Uterus (tissue), 2 donors: ENCODE measurements around the gene AUP1.
A peak's percentile ranks its signal among the peaks of the same experiment; 100 is the strongest.

ENCODE experiments used
- POLR2A ChIP-seq, 2 donors: fragments of 450-650 bp; IDR thresholded peaks; one replicate each; pipeline ENCODE4 v1.6.1; 2016; ENCODE audit warnings: antibody characterized with exemption in 2 of 2, mild to moderate bottlenecking in 1 of 2, moderate library complexity in 1 of 2
- TF ChIP-seq, protein P1 (sequence below), 4 experiments: fragments of 200-600 bp in 2 of 4; fragments of 450-650 bp in 2 of 4; sonication (generic) in 2 of 4; IDR thresholded peaks; one replicate each; pipeline ENCODE4 v1.5.1; 2016 to 2019; ENCODE audit warnings: antibody characterized with exemption in 4 of 4, mild to moderate bottlenecking in 2 of 4, moderate library complexity in 1 of 4

DNA sequence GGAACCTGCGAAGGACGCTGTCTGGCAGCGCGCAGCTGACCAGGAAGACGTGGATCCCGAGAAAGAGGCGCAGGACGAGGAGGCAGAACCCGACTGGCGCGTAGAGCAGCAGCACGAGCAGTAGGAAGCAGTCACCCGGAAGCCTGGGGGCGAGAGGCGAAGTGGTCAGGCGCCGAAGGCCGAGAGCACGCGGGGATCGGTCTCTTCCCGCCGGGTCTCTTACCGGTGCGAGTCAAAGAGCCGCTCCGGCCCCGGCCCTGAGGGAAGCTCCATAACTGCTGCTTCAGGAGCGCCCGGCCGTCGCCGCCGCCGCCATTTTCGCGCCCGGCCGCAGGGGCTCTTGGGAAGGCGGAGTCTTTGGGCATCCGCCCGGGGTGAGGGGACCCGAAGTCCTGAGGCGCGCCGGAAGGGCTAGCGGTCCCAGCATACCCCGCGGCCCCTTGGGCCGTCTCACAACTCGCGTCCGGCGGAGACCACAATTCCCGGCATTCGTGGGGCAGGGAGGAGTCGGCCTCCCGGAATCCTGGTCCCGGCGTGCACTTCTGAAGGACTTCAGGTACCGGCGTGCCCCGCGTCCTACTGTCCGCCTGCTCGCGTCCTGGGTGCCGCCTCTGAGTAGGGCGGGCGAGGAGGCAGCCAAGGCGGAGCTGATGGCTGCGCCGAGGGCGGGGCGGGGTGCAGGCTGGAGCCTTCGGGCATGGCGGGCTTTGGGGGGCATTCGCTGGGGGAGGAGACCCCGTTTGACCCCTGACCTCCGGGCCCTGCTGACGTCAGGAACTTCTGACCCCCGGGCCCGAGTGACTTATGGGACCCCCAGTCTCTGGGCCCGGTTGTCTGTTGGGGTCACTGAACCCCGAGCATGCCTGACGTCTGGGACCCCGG lies at the start of gene AUP1, which contains the start of gene HTRA2:
- TF ChIP-seq, protein P1, sequence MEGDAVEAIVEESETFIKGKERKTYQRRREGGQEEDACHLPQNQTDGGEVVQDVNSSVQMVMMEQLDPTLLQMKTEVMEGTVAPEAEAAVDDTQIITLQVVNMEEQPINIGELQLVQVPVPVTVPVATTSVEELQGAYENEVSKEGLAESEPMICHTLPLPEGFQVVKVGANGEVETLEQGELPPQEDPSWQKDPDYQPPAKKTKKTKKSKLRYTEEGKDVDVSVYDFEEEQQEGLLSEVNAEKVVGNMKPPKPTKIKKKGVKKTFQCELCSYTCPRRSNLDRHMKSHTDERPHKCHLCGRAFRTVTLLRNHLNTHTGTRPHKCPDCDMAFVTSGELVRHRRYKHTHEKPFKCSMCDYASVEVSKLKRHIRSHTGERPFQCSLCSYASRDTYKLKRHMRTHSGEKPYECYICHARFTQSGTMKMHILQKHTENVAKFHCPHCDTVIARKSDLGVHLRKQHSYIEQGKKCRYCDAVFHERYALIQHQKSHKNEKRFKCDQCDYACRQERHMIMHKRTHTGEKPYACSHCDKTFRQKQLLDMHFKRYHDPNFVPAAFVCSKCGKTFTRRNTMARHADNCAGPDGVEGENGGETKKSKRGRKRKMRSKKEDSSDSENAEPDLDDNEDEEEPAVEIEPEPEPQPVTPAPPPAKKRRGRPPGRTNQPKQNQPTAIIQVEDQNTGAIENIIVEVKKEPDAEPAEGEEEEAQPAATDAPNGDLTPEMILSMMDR (IDR thresholded peaks at IDR 0.05): peak in 1 of 4 experiments; percentile 23
- peak; percentile 14 to 85 for TF ChIP-seq POLR2A (IDR thresholded peaks at IDR 0.05)
